Small intestine (tissue), 4 donors: ENCODE measurements around the gene IL16. TPM values are rescaled to one million over a fixed set of nuclear protein-coding genes. Genes with fewer than 3 reads are reported as not detected.

Experiments used
- polyA plus RNA-seq, 4 donors: library from polyadenylated mRNA; stranded (reverse) in 3 of 4; unstranded in 1 of 4; fragments of 200-250 nt in 3 of 4; fragments of 120-200 nt in 1 of 4; gene quantifications; one replicate each; pipeline versions ENCODE4 v1.2.1 to v1.2.3, GENCODE V29; 2013
- donor health status: healthy with polysubstance abuse.
- donor health status: Bipolar disorder and iron deficiency.
- donor health status: healthy.

IL16 gene
- polyA plus RNA-seq, 4 donors = 1.8 to 9.7 (median 7.9) TPM

Other genes starting within 250 kb of the IL16 start
- gene MESD, start 207.1 kb upstream of the IL16 start, polyA plus RNA-seq = 10 to 100 TPM in 2 of 4 donors, 1 to 10 TPM in 2; 4.7 to 33.9 (median 13.6) TPM
- gene TLNRD1, start 196.0 kb upstream of the IL16 start, polyA plus RNA-seq = 10 to 100 TPM in 1 of 4 donors, 1 to 10 TPM in 3; 4.9 to 11.9 (median 6.9) TPM
- under 1 TPM in 2 of 4 donors, not detected in 2; 0.15 to 0.31 TPM for gene CFAP161, start 62.6 kb upstream of the IL16 start, polyA plus RNA-seq
- gene STARD5, start 127.3 kb downstream of the IL16 start, polyA plus RNA-seq = 10 to 100 TPM in 3 of 4 donors, 1 to 10 TPM in 1; 7.8 to 56.0 (median 16.8) TPM
- 1 to 10 TPM in 1 of 4 donors, under 1 TPM in 1, not detected in 2; 0.25 to 5.3 TPM for gene TMC3, start 177.3 kb downstream of the IL16 start, polyA plus RNA-seq